HCT116 (cell line): ENCODE data around the gene IL21R. TPM values are rescaled to one million over a fixed set of nuclear protein-coding genes. Genes with fewer than 3 reads are reported as not detected.

ENCODE experiments used
- ATAC-seq: fragments of 200-7000 bp; cut with Tn5 transposase; 2 replicates; pipeline ENCODE4 v1.9.1; 2020; ENCODE audit warnings: mild to moderate bottlenecking, moderate library complexity
- BruUV-seq: library from RNA; stranded (reverse); fragments of 400-500 nt; replicated peaks from 2 replicates; lab custom pipeline; 2021; lab: Mats Ljungman, UMichigan
- CTCF ChIA-PET: fragments of 300-600 bp; sonication (Branson Sonifier 250); formaldehyde crosslinking; loops from one replicate; lab custom pipeline; 2021; ENCODE audit warnings: antibody characterized with exemption; lab: Charles Lee
- POLR2A ChIA-PET: fragments of 300-600, 350-600 bp; sonication (Branson Sonifier 250); formaldehyde crosslinking; loops from one replicate; lab custom pipeline; 2021; ENCODE audit warnings: antibody characterized with exemption; lab: Charles Lee
- RAD21 ChIA-PET, 2 experiments: fragments of 300-600 bp; sonication (Branson Sonifier 250); formaldehyde crosslinking; loops; one replicate each; lab custom pipeline; 2023; ENCODE audit warnings: low total read pairs in 2 of 2; ENCODE audit not compliant: uncharacterized antibody in 2 of 2, unreplicated experiment in 2 of 2, low non-redundant PET in 1 of 2; lab: Charles Lee
- DNase-seq: peaks from one replicate; pipeline ENCODE4 v3.0.0-alpha.2; 2010; ENCODE audit warnings: low read depth, low spot score
- H2AFZ ChIP-seq: fragments of 200-600 bp; shearing (Covaris generic), sonication (generic); 2 replicates; pipeline ENCODE4 v1.6.1; 2017; ENCODE audit warnings: low read depth, mixed run types, mixed read lengths, antibody characterized with exemption, low read length; ENCODE audit not compliant: poor library complexity, severe bottlenecking
- H3K27ac ChIP-seq: 2 replicates; pipeline ENCODE4 v1.5.1; 2012; ENCODE audit warnings: low read depth, low read length
- H3K27me3 ChIP-seq: fragments of 200-600 bp; sonication (generic); 2 replicates; pipeline ENCODE4 v1.6.1; 2016; ENCODE audit warnings: mixed run types, low read length, mixed read lengths; ENCODE audit not compliant: insufficient read depth
- H3K36me3 ChIP-seq, 2 experiments: fragments of 200-500 bp in 1 of 2; fragments of 200-600 bp in 1 of 2; sonication (Bioruptor generic) in 1 of 2; sonication (generic) in 1 of 2; 2 replicates each; pipeline versions ENCODE4 v1.5.1 to v1.6.1; 2014 to 2016; ENCODE audit warnings: low read length in 2 of 2, inconsistent platforms in 1 of 2, mixed read lengths in 1 of 2, mixed run types in 1 of 2; ENCODE audit not compliant: insufficient read depth in 2 of 2, control insufficient read depth in 1 of 2
- H3K4me1 ChIP-seq, 2 experiments: fragments of 200-600 bp in 1 of 2; sonication (generic) in 1 of 2; 2 replicates each; pipeline versions ENCODE4 v1.5.1 to v1.6.1; 2012 to 2017; ENCODE audit warnings: low read length in 2 of 2, inconsistent platforms in 1 of 2, mild to moderate bottlenecking in 1 of 2, mixed read lengths in 1 of 2, mixed run types in 1 of 2, moderate library complexity in 1 of 2; ENCODE audit not compliant: insufficient read depth in 2 of 2, control insufficient read depth in 1 of 2
- H3K4me2 ChIP-seq: fragments of 200-600 bp; sonication (generic); 2 replicates; pipeline ENCODE4 v1.6.1; 2017; ENCODE audit warnings: mixed run types, low read length, mixed read lengths
- H3K4me3 ChIP-seq, 2 experiments: fragments of 200-600 bp in 1 of 2; sonication (generic) in 1 of 2; replicated peaks in 1 of 2; 2 replicates each; pipeline ENCODE4 v1.5.1; 2011 to 2016; ENCODE audit warnings: low read length in 2 of 2, control low read depth in 1 of 2, low read depth in 1 of 2, mild to moderate bottlenecking in 1 of 2, mixed read lengths in 1 of 2, mixed run types in 1 of 2
- H3K79me2 ChIP-seq: fragments of 200-600 bp; sonication (generic); 2 replicates; pipeline ENCODE4 v1.6.1; 2017; ENCODE audit warnings: mild to moderate bottlenecking, mixed run types, low read length, moderate library complexity, mixed read lengths; ENCODE audit not compliant: insufficient read depth
- H3K9ac ChIP-seq: fragments of 200-600 bp; sonication (generic); 2 replicates; pipeline ENCODE4 v1.6.1; 2016; ENCODE audit warnings: low read length, mixed read lengths
- H3K9me2 ChIP-seq: fragments of 200-600 bp; sonication (generic), shearing (Covaris generic); 2 replicates; pipeline ENCODE4 v1.6.1; 2017; ENCODE audit warnings: mixed run types, mild to moderate bottlenecking, moderate library complexity; ENCODE audit not compliant: insufficient read depth
- H3K9me3 ChIP-seq, 2 experiments: fragments of 200-500 bp in 1 of 2; fragments of 200-600 bp in 1 of 2; sonication (Bioruptor generic) in 1 of 2; sonication (generic) in 1 of 2; 2 replicates each; pipeline ENCODE4 v1.6.1; 2014 to 2017; ENCODE audit warnings: low read length in 2 of 2, mixed read lengths in 2 of 2, inconsistent platforms in 1 of 2, low read depth in 1 of 2, mild to moderate bottlenecking in 1 of 2, mixed run types in 1 of 2, moderate library complexity in 1 of 2; ENCODE audit not compliant: control insufficient read depth in 1 of 2, insufficient read depth in 1 of 2
- H4K20me1 ChIP-seq: fragments of 200-600 bp; sonication (generic), shearing (Covaris generic); 2 replicates; pipeline ENCODE4 v1.6.1; 2017; ENCODE audit warnings: mixed run types, mild to moderate bottlenecking, moderate library complexity; ENCODE audit not compliant: insufficient read depth
- CEBPB ChIP-seq: IDR thresholded peaks from 2 replicates; pipeline ENCODE4 v1.6.1; 2012; ENCODE audit warnings: low read depth
- EGR1 ChIP-seq: IDR thresholded peaks from 2 replicates; pipeline ENCODE4 v1.6.1; 2012; ENCODE audit warnings: low read depth
- EZH2 ChIP-seq: fragments of 200-600 bp; sonication (generic); IDR thresholded peaks from 2 replicates; pipeline ENCODE4 v1.6.1; 2017; ENCODE audit warnings: antibody characterized with exemption, mixed run types
- EZH2phosphoT487 ChIP-seq: fragments of 200-600 bp; IDR thresholded peaks from 2 replicates; pipeline ENCODE4 v1.6.1; 2018; ENCODE audit warnings: antibody characterized with exemption, borderline replicate concordance
- JUND ChIP-seq: IDR thresholded peaks from 2 replicates; pipeline ENCODE4 v1.6.1; 2012
- POLR2A ChIP-seq: IDR thresholded peaks from 2 replicates; pipeline ENCODE4 v1.7.0; 2011; ENCODE audit warnings: borderline replicate concordance; ENCODE audit not compliant: insufficient read depth, insufficient read length; ENCODE audit errors: extremely low read depth
- RAD21 ChIP-seq: IDR thresholded peaks from 2 replicates; pipeline ENCODE4 v1.6.1; 2012; ENCODE audit warnings: low read depth, mild to moderate bottlenecking
- SIN3A ChIP-seq: IDR thresholded peaks from 2 replicates; pipeline ENCODE4 v1.6.1; 2012; ENCODE audit warnings: low read depth
- SP1 ChIP-seq: IDR thresholded peaks from 2 replicates; pipeline ENCODE4 v1.6.1; 2012; ENCODE audit warnings: low read depth
- TCF7L2 ChIP-seq: IDR thresholded peaks from 2 replicates; pipeline ENCODE4 v1.7.0; 2011; ENCODE audit warnings: borderline replicate concordance, inconsistent platforms; ENCODE audit not compliant: insufficient read depth, insufficient read length; ENCODE audit errors: extremely low read depth
- YY1 ChIP-seq: IDR thresholded peaks from 2 replicates; pipeline ENCODE4 v1.6.1; 2011; ENCODE audit warnings: low read length, low read depth, moderate library complexity, mild to moderate bottlenecking; ENCODE audit not compliant: insufficient replicate concordance; ENCODE audit errors: extremely low read depth
- ZFX ChIP-seq: fragments of 450-650 bp; IDR thresholded peaks from 2 replicates; pipeline ENCODE4 v1.6.1; 2017
- intact Hi-C: fragments of 100-400 bp; cut with micrococcal nuclease; formaldehyde crosslinking; loops from 2 replicates; pipeline ENCODE4 v1.10.0; 2022
- total RNA-seq: library from RNA; stranded (reverse); gene quantifications from one replicate; pipeline ENCODE4 v1.2.1, GENCODE V29; 2021; ENCODE audit not compliant: unreplicated experiment
- TF ChIP-seq, protein P1 (sequence below): IDR thresholded peaks from 2 replicates; pipeline ENCODE4 v1.6.1; 2011; ENCODE audit warnings: mild to moderate bottlenecking, low read length, moderate library complexity; ENCODE audit not compliant: insufficient replicate concordance; ENCODE audit errors: extremely low read depth
- TF ChIP-seq, protein P2 (sequence below): IDR thresholded peaks from 2 replicates; pipeline ENCODE4 v1.6.1; 2012

The IL21R gene
- total RNA-seq, 1 experiment from 2014 or later, result 1.2 TPM

DNA sequence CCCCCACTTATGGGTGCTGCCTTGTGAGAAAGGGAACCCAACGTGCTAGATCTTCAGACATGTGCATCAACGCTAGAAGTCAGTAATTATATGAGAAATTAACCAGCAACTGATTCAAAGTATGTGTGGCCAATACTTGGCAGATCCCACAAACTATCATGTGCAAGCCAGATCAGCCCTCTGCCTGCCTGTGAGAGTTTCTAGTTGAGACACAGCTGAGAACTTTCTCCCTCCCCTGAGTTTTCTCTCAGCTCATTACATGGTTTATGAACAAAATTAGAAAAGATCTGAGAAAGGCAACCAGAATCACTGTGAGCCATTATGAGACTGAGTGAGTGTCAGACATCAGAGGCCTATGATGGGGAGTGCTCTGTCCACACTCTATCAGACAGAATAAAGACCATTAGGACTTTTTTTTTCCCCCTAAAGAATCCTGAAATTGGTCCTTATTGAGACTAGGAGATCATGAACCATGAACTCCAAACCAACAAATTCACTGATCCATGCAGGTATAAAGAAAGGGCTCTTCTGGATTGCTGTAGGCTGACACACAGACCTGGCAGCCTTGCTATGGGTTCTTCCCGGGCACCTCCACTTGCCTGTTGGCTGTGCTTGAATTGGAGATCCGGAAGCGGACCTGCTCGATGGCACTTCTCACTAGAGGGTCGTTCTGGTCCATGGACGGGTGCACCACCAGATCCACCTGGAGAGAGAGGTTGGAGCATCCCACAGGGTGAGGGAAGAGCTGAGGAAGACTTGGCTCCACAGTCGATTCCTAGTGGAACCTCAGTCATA is 96.3 kb downstream of the IL21R start:
- H3K9ac ChIP-seq, result no peak overlapping the region
- no peak for ATAC-seq
- H2AFZ ChIP-seq, result no peak overlapping the region
- intact Hi-C loops, result no loop called here
- CTCF ChIA-PET, result no interaction called here
- H3K4me1 ChIP-seq, result no peaks in the 10 kb centered on the region
- H3K9me2 ChIP-seq, result no peaks in the 10 kb centered on the region
- H3K9me3 ChIP-seq, result no peaks in the 10 kb centered on the region
- RAD21 ChIA-PET, result no interaction called here
- DNase-seq, result no peak
- no peak overlapping the region for H3K4me2 ChIP-seq
- H3K27me3 ChIP-seq, result no peaks in the 10 kb centered on the region
- no peaks in the 10 kb centered on the region for H4K20me1 ChIP-seq
- no peak overlapping the region for H3K4me3 ChIP-seq
- no peaks in the 10 kb centered on the region for H3K79me2 ChIP-seq
- POLR2A ChIA-PET, result no interaction called here
- peaks cover 37 to 58% of the 10 kb centered on the region in 2 experiments; a peak in 3 of 4 replicates for H3K36me3 ChIP-seq
- H3K27ac ChIP-seq, result no peak overlapping the region
- TF ChIP-seq SP1, result no peak
- no peak for TF ChIP-seq EZH2phosphoT487
- no peak for TF ChIP-seq CEBPB
- TF ChIP-seq SIN3A, result no peak
- TF ChIP-seq, protein P1, sequence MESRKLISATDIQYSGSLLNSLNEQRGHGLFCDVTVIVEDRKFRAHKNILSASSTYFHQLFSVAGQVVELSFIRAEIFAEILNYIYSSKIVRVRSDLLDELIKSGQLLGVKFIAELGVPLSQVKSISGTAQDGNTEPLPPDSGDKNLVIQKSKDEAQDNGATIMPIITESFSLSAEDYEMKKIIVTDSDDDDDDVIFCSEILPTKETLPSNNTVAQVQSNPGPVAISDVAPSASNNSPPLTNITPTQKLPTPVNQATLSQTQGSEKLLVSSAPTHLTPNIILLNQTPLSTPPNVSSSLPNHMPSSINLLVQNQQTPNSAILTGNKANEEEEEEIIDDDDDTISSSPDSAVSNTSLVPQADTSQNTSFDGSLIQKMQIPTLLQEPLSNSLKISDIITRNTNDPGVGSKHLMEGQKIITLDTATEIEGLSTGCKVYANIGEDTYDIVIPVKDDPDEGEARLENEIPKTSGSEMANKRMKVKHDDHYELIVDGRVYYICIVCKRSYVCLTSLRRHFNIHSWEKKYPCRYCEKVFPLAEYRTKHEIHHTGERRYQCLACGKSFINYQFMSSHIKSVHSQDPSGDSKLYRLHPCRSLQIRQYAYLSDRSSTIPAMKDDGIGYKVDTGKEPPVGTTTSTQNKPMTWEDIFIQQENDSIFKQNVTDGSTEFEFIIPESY, result no peak
- no peak for TF ChIP-seq EGR1
- no peak for TF ChIP-seq TCF7L2
- TF ChIP-seq, protein P2, sequence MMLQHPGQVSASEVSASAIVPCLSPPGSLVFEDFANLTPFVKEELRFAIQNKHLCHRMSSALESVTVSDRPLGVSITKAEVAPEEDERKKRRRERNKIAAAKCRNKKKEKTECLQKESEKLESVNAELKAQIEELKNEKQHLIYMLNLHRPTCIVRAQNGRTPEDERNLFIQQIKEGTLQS, result no peak
- TF ChIP-seq JUND, result no peak
- TF ChIP-seq EZH2, result no peak
- no peak for TF ChIP-seq ZFX
- TF ChIP-seq RAD21, result no peak
- TF ChIP-seq YY1, result no peak
- no peak for TF ChIP-seq POLR2A
- no TSS peak for BruUV-seq
